K562 (cell line): ENCODE data around the gene UCKL1.
"Not testable (repeated sequence)": the region's sequence is repeated elsewhere in the genome, so short reads cannot be mapped to it uniquely, and the experiment has no call there.

ENCODE experiments used
- C11orf30 ChIP-seq: fragments of 450-650 bp; IDR thresholded peaks from 2 replicates; pipeline ENCODE4 v1.6.1; 2016; ENCODE audit warnings: low read depth, mild to moderate bottlenecking
- CTCF ChIP-seq, 3 experiments: IDR thresholded peaks in 2 of 3; conservative IDR thresholded peaks in 1 of 3; 2 replicates each; pipeline ENCODE4 v1.5.1; 2011 to 2012; ENCODE audit warnings: low read length in 3 of 3, mild to moderate bottlenecking in 3 of 3, control low read depth in 2 of 3, improper control_type of control experiment in 1 of 3, inconsistent platforms in 1 of 3, low read depth in 1 of 3, mixed read lengths in 1 of 3, moderate library complexity in 1 of 3; ENCODE audit not compliant: insufficient read depth in 2 of 3
- EP300 ChIP-seq: IDR thresholded peaks from 2 replicates; pipeline ENCODE4 v1.6.1; 2012; ENCODE audit warnings: low read length, improper control_type of control experiment
- EZH2 ChIP-seq: IDR thresholded peaks from 2 replicates; pipeline ENCODE4 v1.6.1; 2012; ENCODE audit warnings: low read depth, mild to moderate bottlenecking, inconsistent platforms, low read length, borderline replicate concordance
- FOXP1 ChIP-seq: sonication (generic); formaldehyde crosslinking; IDR thresholded peaks from 2 replicates; pipeline ENCODE4 v1.8.0; 2022; ENCODE audit warnings: mild to moderate bottlenecking, missing genetic modification reagents
- GATA2 ChIP-seq: sonication (generic); formaldehyde crosslinking; IDR thresholded peaks from 2 replicates; pipeline ENCODE4 v1.4.0; 2020; ENCODE audit warnings: mild to moderate bottlenecking, missing genetic modification reagents
- ILF3 ChIP-seq: fragments of 450-650 bp; IDR thresholded peaks from 2 replicates; pipeline ENCODE4 v1.6.1; 2018; ENCODE audit warnings: antibody characterized with exemption, mild to moderate bottlenecking, moderate library complexity, borderline replicate concordance
- KAT7 ChIP-seq: sonication (generic); formaldehyde crosslinking; IDR thresholded peaks from 2 replicates; pipeline ENCODE4 v1.8.0; 2022; ENCODE audit warnings: missing genetic modification reagents, mild to moderate bottlenecking, borderline replicate concordance
- SIX5 ChIP-seq, 2 experiments: IDR thresholded peaks; 2 replicates each; pipeline ENCODE4 v1.6.1; 2011; ENCODE audit warnings: low read length in 2 of 2, borderline replicate concordance in 1 of 2, low read depth in 1 of 2, mild to moderate bottlenecking in 1 of 2, moderate library complexity in 1 of 2; ENCODE audit not compliant: insufficient read depth in 1 of 2
- SMAD1 ChIP-seq: fragments of 150-350 bp; IDR thresholded peaks from 2 replicates; pipeline ENCODE4 v1.6.1; 2014; ENCODE audit warnings: low read length, low read depth; ENCODE audit not compliant: partially characterized antibody
- TAF7 ChIP-seq: fragments of 450-650 bp; IDR thresholded peaks from 2 replicates; pipeline ENCODE4 v1.6.1; 2016; ENCODE audit warnings: missing genetic modification characterization, missing compliant biosample characterization

GRCh38 chr20:63960654-63961621 lies 4.7 kb upstream of the UCKL1 start:
- TF ChIP-seq CTCF (IDR thresholded peaks at IDR 0.05 in 2 of 3, conservative IDR thresholded peaks at IDR 0.05 in 1 of 3; ENCODE audit: insufficient read depth in 2 of 3, low read depth in 1 of 3, low read length in 3 of 3); GATA2 (CRISPR knock-in tag); SIX5 (IDR thresholded peaks at IDR 0.05; ENCODE audit: borderline replicate concordance in 1 of 2, insufficient read depth in 1 of 2, low read depth in 1 of 2, low read length in 2 of 2); FOXP1 (CRISPR knock-in tag); EP300; KAT7 (CRISPR knock-in tag); SMAD1; C11orf30; ILF3; TAF7 (tag); EZH2: not testable (repeated sequence)
